Sigmoid colon (tissue), 7 donors: ENCODE results near the gene IL1R1. TPM values are rescaled to one million over a fixed set of nuclear protein-coding genes. Genes with fewer than 3 reads are reported as not detected.

ENCODE experiments used
- DNase-seq: peaks from one replicate; pipeline ENCODE4 v3.0.0-alpha.2; 2019
- H3K27ac ChIP-seq, 4 donors: fragments of 200-600 bp; sonication (generic); one replicate each; pipeline ENCODE4 v1.5.1; 2016 to 2019; ENCODE audit warnings: mild to moderate bottlenecking in 1 of 4
- H3K27me3 ChIP-seq, 3 donors: fragments of 200-600 bp; sonication (generic); one replicate each; pipeline ENCODE4 v1.5.1; 2019; ENCODE audit warnings: mild to moderate bottlenecking in 1 of 3
- H3K36me3 ChIP-seq, 4 donors: fragments of 200-600 bp; sonication (generic); one replicate each; pipeline ENCODE4 v1.5.1; 2016 to 2019
- H3K4me1 ChIP-seq, 4 donors: fragments of 200-600 bp; sonication (generic); one replicate each; pipeline ENCODE4 v1.5.1; 2017 to 2019
- H3K4me3 ChIP-seq, 4 donors: fragments of 200-600 bp; sonication (generic); one replicate each; pipeline ENCODE4 v1.5.1; 2017 to 2019; ENCODE audit warnings: mild to moderate bottlenecking in 2 of 4, moderate library complexity in 1 of 4
- H3K9me3 ChIP-seq, 4 donors: fragments of 200-600 bp in 3 of 4; sonication (generic) in 3 of 4; one replicate each; pipeline versions ENCODE4 v1.5.1 to v1.6.1; 2013 to 2019
- EP300 ChIP-seq, 4 donors: sonication (generic); formaldehyde crosslinking; IDR thresholded peaks; one replicate each; pipeline ENCODE4 v1.6.1; 2017; ENCODE audit warnings: antibody characterized with exemption in 4 of 4
- POLR2A ChIP-seq, 2 donors: fragments of 450-650 bp; IDR thresholded peaks; one replicate each; pipeline ENCODE4 v1.6.1; 2016; ENCODE audit warnings: antibody characterized with exemption in 2 of 2, mild to moderate bottlenecking in 2 of 2, moderate library complexity in 2 of 2
- POLR2AphosphoS5 ChIP-seq, 4 donors: sonication (generic); formaldehyde crosslinking; IDR thresholded peaks; one replicate each; pipeline ENCODE4 v1.6.1; 2017; ENCODE audit warnings: antibody characterized with exemption in 4 of 4
- WGBS, 2 donors: extraction: QIAGEN DNeasy Blood & Tissue Kit; methylation state at CpG; one replicate each; pipeline ENCODE4 v1.1.7; 2013; 5-methylcytosine and 5-hydroxymethylcytosine counted together
- intact Hi-C: fragments of 100-400 bp; cut with DNase I; formaldehyde crosslinking; loops from one replicate; pipeline ENCODE4 v1.15.1; 2023
- polyA plus RNA-seq, 3 donors: library from polyadenylated mRNA; stranded (reverse); fragments of 200-250 nt; gene quantifications; one replicate each; pipeline ENCODE4 v1.2.3, GENCODE V29; 2013
- total RNA-seq, 4 donors: library from RNA; depleted of rRNA; stranded (reverse); fragments of >200 nt; gene quantifications; one replicate each; pipeline ENCODE4 v1.1.0, GENCODE V29; 2016
- TF ChIP-seq, protein P1 (sequence below), 4 experiments: fragments of 450-650 bp in 3 of 4; fragments of 200-600 bp in 1 of 4; IDR thresholded peaks; one replicate each; pipeline ENCODE4 v1.5.1; 2016 to 2019; ENCODE audit warnings: antibody characterized with exemption in 4 of 4, mild to moderate bottlenecking in 3 of 4, moderate library complexity in 2 of 4
- donor health status: healthy with polysubstance abuse.
- donor health status: Bipolar disorder and iron deficiency.
- donor health status: healthy.

The IL1R1 gene
- total and polyA plus RNA-seq, 7 donors: 14.6 to 144 (median 43.2) TPM

GRCh38 chr2:102155703-102156515 lies 13.4 kb downstream of the IL1R1 start:
- peak; percentile 33 to 69 (median 48) for TF ChIP-seq POLR2AphosphoS5 (IDR thresholded peaks at IDR 0.05)
- TF ChIP-seq POLR2A (IDR thresholded peaks at IDR 0.05): no peak
- TF ChIP-seq EP300 (IDR thresholded peaks at IDR 0.05): no peak
- TF ChIP-seq, protein P1, sequence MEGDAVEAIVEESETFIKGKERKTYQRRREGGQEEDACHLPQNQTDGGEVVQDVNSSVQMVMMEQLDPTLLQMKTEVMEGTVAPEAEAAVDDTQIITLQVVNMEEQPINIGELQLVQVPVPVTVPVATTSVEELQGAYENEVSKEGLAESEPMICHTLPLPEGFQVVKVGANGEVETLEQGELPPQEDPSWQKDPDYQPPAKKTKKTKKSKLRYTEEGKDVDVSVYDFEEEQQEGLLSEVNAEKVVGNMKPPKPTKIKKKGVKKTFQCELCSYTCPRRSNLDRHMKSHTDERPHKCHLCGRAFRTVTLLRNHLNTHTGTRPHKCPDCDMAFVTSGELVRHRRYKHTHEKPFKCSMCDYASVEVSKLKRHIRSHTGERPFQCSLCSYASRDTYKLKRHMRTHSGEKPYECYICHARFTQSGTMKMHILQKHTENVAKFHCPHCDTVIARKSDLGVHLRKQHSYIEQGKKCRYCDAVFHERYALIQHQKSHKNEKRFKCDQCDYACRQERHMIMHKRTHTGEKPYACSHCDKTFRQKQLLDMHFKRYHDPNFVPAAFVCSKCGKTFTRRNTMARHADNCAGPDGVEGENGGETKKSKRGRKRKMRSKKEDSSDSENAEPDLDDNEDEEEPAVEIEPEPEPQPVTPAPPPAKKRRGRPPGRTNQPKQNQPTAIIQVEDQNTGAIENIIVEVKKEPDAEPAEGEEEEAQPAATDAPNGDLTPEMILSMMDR (IDR thresholded peaks at IDR 0.05): no peak
- H3K27ac ChIP-seq: peak overlapping the region; percentile 32 to 61 (median 51)
- H3K36me3 ChIP-seq: peaks cover 0 to 50% (median 10%) of the 10 kb centered on the region in 4 donors
- no peaks in the 10 kb centered on the region for H3K9me3 ChIP-seq
- H3K4me3 ChIP-seq: no peak overlapping the region
- WGBS, 2 donors: 75 to 76% methylated on average over 6 of the region's 6 CpGs
- peaks cover 0 to 9% (median 0%) of the 10 kb centered on the region in 4 donors for H3K4me1 ChIP-seq
- peak; percentile 81 for DNase-seq
- intact Hi-C loops: no loop called here
- no peaks in the 10 kb centered on the region for H3K27me3 ChIP-seq

- TF ChIP-seq, protein P1 (IDR thresholded peaks at IDR 0.05): no peak
- TF ChIP-seq POLR2AphosphoS5 (IDR thresholded peaks at IDR 0.05): no peak
- no peak for TF ChIP-seq EP300 (IDR thresholded peaks at IDR 0.05)
- TF ChIP-seq POLR2A (IDR thresholded peaks at IDR 0.05): no peak
- H3K27ac ChIP-seq: no peak overlapping the region
- H3K9me3 ChIP-seq: no peaks in the 10 kb centered on the region
- no peaks in the 10 kb centered on the region for H3K27me3 ChIP-seq
- DNase-seq: no peak
- intact Hi-C loops: no loop called here
- H3K36me3 ChIP-seq: peaks cover 0 to 50% (median 10%) of the 10 kb centered on the region in 4 donors
- peaks cover 0 to 9% (median 0%) of the 10 kb centered on the region in 4 donors for H3K4me1 ChIP-seq
- H3K4me3 ChIP-seq: no peak overlapping the region
These were observed 15.6 kb downstream of the IL1R1 start for GRCh38 chr2:102158011-102158755.

GRCh38 chr2:102159295-102159694 lies 16.7 kb downstream of the IL1R1 start:
- Histone ChIP-seq H3K27ac (no peak overlapping the region), H3K9me3 (no peaks in the 10 kb centered on the region), H3K4me3 (no peak overlapping the region), H3K4me1 (peaks cover 0 to 9% (median 0%) of the 10 kb centered on the region in 4 donors), H3K27me3 (no peaks in the 10 kb centered on the region), H3K36me3 (peaks cover 0 to 44% (median 8%) of the 10 kb centered on the region in 4 donors)
- DNase-seq: no peak
- intact Hi-C loops: no loop called here
- TF ChIP-seq EP300 (IDR thresholded peaks at IDR 0.05): no peak
- TF ChIP-seq, protein P1 (IDR thresholded peaks at IDR 0.05): no peak
- WGBS, 2 donors: 5 to 55% methylated on average over 1 of the region's 1 CpG

- Histone ChIP-seq H3K4me3 (no peak overlapping the region), H3K4me1 (peaks cover 0 to 16% (median 2%) of the 10 kb centered on the region in 4 donors), H3K27me3 (no peaks in the 10 kb centered on the region), H3K36me3 (peaks cover 0 to 23% (median 0%) of the 10 kb centered on the region in 4 donors), H3K9me3 (no peaks in the 10 kb centered on the region), H3K27ac (peak overlapping the region in 2 of 4 donors; percentile 30 to 52)
- intact Hi-C loops: loop anchor here (1.0 to 5.0 kb wide), 4 partner anchors 24 to 284 kb away; partner anchors contain the start of gene IL1R1
- peak in 2 of 4 donors; percentile 75 to 77 for TF ChIP-seq POLR2AphosphoS5 (IDR thresholded peaks at IDR 0.05)
- TF ChIP-seq, protein P1 (IDR thresholded peaks at IDR 0.05): peak; percentile 71 to 78 (median 72)
- TF ChIP-seq EP300 (IDR thresholded peaks at IDR 0.05): no peak
- 26 to 46% methylated on average over 4 of the region's 4 CpGs for WGBS, 2 donors
- peak; percentile 77 for DNase-seq
These were observed 23.8 kb downstream of the IL1R1 start for GRCh38 chr2:102166189-102166845.
